Fibroblast of villous mesenchyme (primary cell): ENCODE measurements around the gene TBC1D3I. TPM values are rescaled to one million over a fixed set of nuclear protein-coding genes. Genes with fewer than 3 reads are reported as not detected.
"Not testable (repeated sequence)": the region's sequence is repeated elsewhere in the genome, so short reads cannot be mapped to it uniquely, and the experiment has no call there.

Experiments used
- DNase-seq: peaks from one replicate; pipeline ENCODE4 v3.0.0-alpha.2; 2010; ENCODE audit warnings: low read depth
- H3K4me3 ChIP-seq: 2 replicates; pipeline ENCODE4 v1.5.1; 2011; ENCODE audit warnings: low read depth, mild to moderate bottlenecking, low read length
- total RNA-seq: library from RNA; depleted of rRNA; stranded (reverse); fragments of >200 nt; gene quantifications from 2 replicates; pipeline ENCODE4 v1.2.3, GENCODE V29; 2012
- TF ChIP-seq, protein P1 (sequence below): IDR thresholded peaks from 2 replicates; pipeline ENCODE4 v1.5.1; 2012; ENCODE audit warnings: low read depth, mild to moderate bottlenecking, low read length; ENCODE audit not compliant: insufficient read depth

TBC1D3I gene
- total RNA-seq: 0.97 TPM in 1 of 2 replicates, not detected in the other

DNA sequence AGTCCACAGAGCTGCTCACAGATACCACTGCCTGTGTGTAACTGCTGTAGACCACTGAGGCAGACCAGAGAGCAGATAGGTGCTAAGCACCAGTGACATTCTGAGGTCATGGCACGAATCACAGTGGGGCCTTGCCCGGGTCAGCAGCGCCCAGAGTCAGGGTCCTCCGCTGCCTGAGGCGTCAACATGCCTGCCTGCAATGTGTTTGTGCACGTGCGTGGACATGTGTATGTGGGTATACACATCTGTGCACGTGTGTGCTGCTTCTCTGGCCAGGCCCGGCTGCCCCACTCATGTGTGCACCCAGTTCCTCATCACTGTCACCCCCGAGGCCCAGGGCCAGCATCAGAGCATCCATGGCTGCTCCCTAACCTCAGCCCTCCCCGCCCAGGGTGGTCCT is at the start of gene TBC1D3I:
Gene TBC1D3I, minus strand, starts transcription at position 101 of the 400 bp plus-strand sequence. CDS start 1,585 bp downstream, outside the sequence.
- not testable (repeated sequence) for H3K4me3 ChIP-seq, DNase-seq

DNA sequence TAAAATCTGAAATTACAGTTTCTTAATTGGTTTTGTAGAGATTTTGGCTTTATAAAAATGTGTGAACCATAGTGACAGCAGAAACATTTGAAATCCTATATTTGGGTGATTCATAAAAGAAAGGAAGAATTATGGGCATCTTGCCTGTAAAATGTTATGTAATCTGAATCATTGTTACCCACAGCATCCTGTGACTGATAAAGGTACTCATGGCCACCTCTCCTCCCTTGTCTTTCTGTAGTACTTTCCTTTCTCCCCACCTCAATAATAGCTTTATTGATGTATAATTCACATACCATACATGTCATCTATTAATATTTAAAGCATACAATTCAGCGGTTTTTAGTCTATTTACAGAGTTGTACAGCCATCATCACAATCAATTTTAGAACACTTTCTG is 30.8 kb upstream of the TBC1D3I start:
- not testable (repeated sequence) for DNase-seq, H3K4me3 ChIP-seq

DNA sequence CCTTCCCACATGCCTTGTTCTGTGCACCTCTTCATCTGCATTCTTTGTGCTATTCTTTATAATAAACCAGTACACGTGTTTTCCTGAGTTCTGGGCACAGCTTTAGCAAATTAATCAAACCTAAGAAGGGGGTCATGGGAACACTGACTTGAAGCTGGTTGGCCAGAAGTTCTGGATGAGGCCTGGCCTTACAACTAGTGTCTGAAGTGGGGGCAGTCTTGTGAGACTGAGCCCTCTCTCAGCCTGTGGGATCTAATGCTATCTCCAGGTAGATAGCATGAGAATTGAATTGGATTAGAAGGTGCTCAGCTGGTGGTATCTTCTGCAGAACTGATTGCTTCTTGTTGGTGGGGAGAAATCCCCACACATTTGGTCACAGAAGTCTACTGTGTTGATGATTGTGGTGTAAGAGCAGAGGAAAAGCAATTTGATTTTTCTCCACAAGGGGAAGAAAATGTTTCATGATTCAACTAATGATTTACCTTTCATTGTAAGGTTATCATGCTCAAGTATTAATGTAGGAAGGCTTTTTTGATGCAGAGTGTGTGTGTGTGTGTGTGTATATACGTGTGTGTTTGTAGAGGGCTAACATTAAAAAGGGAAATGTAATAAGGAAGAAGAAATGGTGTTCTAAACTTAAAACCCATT is 25.7 kb upstream of the TBC1D3I start:
- not testable (repeated sequence) for H3K4me3 ChIP-seq, DNase-seq

DNA sequence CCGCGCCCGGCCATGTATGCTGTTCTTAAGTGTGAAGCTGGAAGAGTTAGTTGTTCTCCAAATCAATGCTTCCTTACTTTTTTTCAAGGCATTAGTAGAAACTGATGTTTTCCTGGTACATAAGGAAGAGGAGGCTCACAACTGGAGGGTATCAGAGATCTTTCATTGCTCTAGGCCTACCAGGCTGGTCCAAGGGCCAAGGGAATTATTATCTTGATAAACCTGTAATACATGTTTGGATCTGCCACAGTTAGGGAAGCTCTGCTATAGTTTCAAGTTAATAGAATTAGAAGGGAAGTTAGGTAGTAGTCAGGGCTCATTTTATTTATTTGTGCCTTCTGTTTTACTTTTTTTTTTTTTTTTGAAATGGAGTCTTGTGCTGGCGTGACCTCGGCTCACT is 19.8 kb upstream of the TBC1D3I start:
- H3K4me3 ChIP-seq, DNase-seq: not testable (repeated sequence)

DNA sequence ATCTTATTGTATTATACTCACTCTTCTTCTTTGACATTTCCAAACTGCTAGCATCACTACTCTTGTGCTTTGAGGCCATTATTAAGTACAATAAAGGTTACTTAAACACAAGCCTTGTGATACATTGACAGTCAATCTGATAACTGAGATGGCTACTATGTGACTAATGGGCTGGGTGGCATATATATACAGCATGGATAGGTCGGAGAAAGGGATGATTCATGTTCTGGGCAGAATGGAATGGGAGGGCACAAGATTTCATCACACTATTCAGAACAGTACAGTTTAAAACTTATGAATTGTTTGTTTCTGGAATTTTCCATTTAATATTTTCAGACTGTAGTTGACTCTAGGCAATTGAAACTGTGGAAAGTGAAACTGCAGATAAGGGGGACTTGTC is 18.9 kb upstream of the TBC1D3I start:
- DNase-seq: not testable (repeated sequence)

DNA sequence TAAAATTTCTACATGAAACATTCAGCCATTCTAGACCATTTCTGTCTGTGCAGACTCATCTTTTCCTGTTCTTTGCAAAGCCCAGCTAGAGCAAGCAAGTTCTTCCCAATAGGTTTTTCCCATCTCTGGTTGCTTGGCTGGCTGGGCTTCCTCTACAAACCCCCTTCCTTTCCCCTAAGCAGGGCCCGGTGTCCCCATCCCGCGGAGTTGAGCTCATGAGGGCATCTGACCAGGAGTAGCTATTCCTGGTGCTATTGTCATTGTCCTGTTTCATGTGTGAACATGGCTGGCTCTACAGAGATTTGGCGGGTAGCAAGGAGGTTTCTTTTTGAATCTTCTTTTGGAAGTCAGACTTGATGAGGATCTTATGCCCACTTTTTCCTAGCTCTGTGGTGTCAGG is 22.3 kb downstream of the TBC1D3I start:
- not testable (repeated sequence) for DNase-seq, H3K4me3 ChIP-seq

More for the DNA sequence above, 18.9 kb upstream of the TBC1D3I start:
- not testable (repeated sequence) for H3K4me3 ChIP-seq

DNA sequence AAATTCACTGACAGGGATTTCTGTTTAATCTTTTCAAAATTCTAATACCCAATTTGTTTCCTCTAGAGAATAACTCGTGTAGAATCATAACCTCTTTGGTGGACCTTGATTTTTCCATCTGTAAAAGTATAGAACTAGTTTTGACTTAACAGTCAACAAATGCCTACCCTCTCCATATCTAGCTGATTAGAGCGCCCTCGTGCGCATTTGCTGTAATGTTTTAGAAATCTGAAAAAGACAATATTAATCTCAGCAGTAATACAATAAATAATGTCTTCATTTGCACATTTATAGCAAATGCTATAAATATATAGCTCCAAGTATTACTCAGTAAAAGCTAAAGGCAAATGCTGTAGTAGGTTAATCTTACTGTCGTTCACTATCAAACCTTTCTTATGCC is 34.7 kb downstream of the TBC1D3I start:
- H3K4me3 ChIP-seq, DNase-seq: not testable (repeated sequence)

DNA sequence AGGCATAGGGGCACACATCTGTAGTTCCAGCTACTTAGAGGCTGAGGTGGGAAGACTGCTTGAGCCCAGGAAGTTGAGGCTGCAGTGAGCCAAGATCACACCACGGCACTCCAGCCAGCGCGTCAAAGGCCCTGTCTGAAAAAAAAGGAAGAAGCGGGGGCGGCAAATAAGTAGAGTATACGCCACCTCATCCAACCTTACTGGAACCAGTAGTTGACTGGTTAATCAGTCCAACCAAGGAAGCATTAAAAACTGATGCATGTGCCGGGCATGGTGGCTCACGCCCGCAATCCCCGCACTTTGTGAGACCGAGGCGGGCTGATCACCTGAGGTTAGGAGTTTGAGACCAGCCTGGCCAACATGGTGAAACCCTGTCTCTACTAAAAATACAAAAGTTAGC is 41.4 kb downstream of the TBC1D3I start:
- H3K4me3 ChIP-seq, DNase-seq: not testable (repeated sequence)

DNA sequence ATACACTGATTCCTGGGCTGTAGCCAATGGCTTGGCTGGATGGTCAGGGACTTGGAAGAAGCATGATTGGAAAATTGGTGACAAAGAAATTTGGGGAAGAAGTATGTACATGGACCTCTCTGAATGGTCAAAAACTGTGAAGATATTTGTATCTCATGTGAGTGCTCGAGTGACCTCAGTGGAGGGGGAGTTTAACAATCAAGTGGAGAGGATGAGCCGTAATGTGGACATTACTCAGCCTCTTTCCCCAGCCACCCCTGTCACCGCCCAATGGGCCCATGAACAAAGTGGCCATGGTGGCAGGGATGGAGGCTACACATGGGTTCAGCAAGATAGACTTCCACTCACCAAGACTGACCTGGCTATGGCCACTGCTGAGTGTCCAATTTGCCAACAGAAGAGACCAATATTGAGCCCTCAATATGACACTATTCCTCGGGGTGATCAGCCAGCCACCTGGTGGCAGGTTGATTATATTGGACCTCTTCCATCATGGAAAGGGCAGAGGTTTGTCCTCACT is 42.7 kb downstream of the TBC1D3I start:
- not testable (repeated sequence) for DNase-seq, H3K4me3 ChIP-seq

DNA sequence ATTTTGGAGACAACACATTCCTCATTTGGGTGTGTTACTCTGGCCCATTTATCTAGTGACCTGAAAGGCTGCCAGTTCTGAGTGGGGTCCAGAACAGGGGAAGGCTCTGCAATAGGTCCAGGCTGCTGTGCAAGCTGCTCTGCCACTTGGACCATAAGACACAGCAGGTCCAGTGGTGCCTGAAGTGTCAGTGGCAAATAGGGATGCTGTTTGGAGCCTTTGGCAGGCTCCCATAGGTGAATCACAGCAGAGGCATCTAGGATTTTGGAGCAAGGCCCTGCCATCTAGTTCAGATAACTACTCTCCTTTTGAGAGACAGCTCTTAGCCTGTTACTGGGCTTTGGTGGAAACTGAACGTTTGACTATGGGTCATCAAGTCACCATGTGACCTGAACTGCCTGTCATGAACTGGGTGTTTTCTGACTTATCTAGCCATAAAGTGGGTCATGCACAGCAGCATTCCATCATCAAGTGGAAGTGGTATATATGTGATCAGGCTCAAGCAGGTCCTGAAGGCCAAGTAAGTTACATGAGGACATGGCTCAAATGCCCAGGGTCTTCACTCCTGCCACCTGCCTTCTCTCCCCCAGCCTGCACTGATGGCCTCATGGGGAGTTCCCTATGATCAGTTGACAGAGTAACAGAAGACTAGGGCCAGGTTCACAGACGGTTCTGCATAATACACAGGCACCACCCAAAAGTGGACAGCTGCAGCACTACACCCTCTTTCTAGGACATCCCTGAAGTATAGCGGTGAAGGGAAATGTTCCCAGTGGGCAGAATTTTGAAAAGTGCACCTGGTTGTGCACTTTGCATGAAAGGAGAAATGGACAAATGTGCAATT is 43.4 kb downstream of the TBC1D3I start:
- DNase-seq, H3K4me3 ChIP-seq: not testable (repeated sequence)

DNA sequence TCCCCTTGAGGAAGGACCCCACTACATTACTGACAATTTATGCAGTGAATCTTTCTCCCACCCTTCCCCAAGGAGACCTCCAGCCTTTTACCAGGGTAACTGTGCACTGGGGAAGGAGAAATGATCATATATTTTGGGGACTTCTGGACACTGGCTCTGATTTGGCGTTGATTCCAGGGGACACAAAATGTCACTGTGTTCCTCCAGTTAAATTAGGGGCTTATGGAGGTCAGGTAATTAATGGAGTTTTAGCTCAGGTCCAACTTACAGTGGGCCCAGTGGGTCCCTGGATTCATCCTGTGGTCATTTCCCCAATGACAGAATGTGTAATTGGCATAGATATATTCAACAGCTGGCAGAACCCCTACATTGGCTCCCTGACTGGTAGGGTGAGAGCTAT is 44.8 kb downstream of the TBC1D3I start:
- not testable (repeated sequence) for DNase-seq, H3K4me3 ChIP-seq

DNA sequence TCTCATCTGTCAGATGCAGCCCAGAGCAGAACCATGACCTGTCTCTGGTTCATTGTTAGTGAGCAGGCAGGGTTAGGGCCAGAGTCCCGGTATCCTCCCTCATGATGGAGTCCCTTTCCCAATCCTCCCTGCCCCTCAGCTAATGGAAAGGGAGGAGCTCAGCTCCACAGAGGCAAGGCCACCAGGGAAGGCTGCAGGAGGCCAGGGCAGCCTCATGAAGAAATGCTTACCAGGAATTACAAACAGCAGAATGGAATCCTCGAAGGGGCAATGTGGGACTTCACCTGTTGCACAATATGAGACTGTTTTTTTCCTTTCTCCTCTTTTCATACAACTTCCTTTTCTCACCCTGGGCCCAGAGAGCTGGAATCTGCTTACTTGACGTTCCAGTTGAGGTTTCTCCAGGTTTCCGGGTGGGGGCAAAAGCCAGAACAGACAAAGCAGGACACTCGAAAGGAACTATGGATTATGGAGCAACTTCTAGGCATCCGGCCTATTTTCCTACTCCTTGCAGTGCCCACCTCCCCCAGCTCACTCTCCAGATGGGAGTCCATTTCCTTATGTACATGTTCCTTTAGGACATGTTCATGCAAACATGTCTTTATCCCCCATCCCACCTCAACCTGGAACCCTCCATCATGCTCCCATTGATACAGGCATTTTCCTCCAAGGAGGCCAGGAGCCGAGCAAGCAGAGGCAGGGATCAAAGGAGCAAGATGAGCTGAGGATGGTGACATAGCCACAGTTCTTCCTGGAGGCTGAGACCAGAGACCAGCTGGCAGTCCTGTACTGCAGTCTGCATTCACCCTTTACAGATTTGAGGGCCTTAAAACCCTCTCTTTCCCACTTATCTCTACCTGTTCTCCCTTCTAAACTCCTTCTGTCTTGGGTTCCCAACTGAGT is 48.7 kb downstream of the TBC1D3I start:
- not testable (repeated sequence) for H3K4me3 ChIP-seq, DNase-seq

DNA sequence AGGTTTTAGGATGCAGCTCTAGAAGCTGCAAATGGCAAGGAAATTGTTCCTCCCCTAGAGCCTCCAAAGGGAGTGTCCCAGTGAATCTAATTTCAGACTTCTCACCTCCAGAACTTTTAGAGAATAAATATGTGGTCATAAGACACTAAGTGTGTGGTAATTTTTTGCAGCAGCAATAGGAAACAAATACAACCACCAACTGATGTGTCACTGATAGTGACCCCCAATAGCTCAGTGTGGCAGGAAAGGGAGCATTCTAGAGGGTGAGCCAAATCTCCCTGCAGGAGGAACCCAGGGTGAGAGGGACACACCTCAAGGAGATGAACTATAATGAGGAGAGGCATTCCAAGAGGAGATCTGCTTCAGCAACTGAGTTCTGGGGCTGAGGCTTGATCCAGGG is 49.5 kb downstream of the TBC1D3I start:
- no peak overlapping the region for H3K4me3 ChIP-seq
- DNase-seq: no peak
- TF ChIP-seq, protein P1, sequence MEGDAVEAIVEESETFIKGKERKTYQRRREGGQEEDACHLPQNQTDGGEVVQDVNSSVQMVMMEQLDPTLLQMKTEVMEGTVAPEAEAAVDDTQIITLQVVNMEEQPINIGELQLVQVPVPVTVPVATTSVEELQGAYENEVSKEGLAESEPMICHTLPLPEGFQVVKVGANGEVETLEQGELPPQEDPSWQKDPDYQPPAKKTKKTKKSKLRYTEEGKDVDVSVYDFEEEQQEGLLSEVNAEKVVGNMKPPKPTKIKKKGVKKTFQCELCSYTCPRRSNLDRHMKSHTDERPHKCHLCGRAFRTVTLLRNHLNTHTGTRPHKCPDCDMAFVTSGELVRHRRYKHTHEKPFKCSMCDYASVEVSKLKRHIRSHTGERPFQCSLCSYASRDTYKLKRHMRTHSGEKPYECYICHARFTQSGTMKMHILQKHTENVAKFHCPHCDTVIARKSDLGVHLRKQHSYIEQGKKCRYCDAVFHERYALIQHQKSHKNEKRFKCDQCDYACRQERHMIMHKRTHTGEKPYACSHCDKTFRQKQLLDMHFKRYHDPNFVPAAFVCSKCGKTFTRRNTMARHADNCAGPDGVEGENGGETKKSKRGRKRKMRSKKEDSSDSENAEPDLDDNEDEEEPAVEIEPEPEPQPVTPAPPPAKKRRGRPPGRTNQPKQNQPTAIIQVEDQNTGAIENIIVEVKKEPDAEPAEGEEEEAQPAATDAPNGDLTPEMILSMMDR: no peak
